ENCODE data around the gene ATP8B4.

DNA sequence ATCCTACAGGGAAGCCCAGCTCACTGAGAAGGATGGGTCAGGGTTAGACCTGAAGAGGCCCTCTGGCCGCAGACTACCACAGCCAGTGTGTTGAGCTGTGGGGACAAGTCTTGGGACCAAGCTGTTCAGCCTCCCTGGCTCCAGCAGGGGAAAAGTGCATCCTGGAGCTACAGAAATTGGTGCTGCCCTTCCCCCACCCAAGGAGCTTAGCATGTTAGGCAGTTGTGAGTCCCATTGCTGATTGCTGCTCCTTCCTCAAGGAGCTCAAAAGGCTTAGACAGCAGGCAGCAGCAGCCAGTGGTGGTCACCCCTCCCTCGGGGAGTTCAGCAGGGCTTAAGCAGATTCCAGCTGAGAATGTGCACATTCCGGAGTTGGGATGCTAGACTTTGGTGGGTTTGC, 165.6 kb downstream of the ATP8B4 start:
- TF ChIP-seq, protein P1, sequence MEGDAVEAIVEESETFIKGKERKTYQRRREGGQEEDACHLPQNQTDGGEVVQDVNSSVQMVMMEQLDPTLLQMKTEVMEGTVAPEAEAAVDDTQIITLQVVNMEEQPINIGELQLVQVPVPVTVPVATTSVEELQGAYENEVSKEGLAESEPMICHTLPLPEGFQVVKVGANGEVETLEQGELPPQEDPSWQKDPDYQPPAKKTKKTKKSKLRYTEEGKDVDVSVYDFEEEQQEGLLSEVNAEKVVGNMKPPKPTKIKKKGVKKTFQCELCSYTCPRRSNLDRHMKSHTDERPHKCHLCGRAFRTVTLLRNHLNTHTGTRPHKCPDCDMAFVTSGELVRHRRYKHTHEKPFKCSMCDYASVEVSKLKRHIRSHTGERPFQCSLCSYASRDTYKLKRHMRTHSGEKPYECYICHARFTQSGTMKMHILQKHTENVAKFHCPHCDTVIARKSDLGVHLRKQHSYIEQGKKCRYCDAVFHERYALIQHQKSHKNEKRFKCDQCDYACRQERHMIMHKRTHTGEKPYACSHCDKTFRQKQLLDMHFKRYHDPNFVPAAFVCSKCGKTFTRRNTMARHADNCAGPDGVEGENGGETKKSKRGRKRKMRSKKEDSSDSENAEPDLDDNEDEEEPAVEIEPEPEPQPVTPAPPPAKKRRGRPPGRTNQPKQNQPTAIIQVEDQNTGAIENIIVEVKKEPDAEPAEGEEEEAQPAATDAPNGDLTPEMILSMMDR (IDR thresholded peaks at IDR 0.05): no peak
- no peak for TF ChIP-seq POLR2A (IDR thresholded peaks at IDR 0.05)
- no peak for TF ChIP-seq EP300 (IDR thresholded peaks at IDR 0.05)

Data from tibial nerve (tissue), 4 donors.